ENCODE data around the gene FER1L5.

- no peak for TF ChIP-seq CTCF (conservative IDR thresholded peaks at IDR 0.05)
- TF ChIP-seq EZH2 (IDR thresholded peaks at IDR 0.05; ENCODE audit: low read depth): no peak
Measured at GRCh38 chr2:96726131-96726530, 83.6 kb downstream of the FER1L5 start.

All from PC-9 (cell line).